HFF-Myc (cell line): ENCODE measurements around the gene CPSF7.

Experiments used
- DNase-seq: peaks from one replicate; pipeline ENCODE4 v3.0.0-alpha.2; 2011; ENCODE audit warnings: low read depth; ENCODE audit errors: extremely low read depth
- H3K4me3 ChIP-seq: replicated peaks from 2 replicates; pipeline ENCODE4 v1.5.1; 2011; ENCODE audit warnings: low read depth, mild to moderate bottlenecking, control low read depth, low read length
- TF ChIP-seq, protein P1 (sequence below): IDR thresholded peaks from 2 replicates; pipeline ENCODE4 v1.5.1; 2012; ENCODE audit warnings: mild to moderate bottlenecking, low read depth, low read length, control low read depth; ENCODE audit errors: missing control alignments

The CPSF7 gene

GRCh38 chr11:61429691-61430582 lies at the start of gene CPSF7, which contains the start of gene SDHAF2:
Gene CPSF7, minus strand, starts transcription at chr11:61429975. Its CDS starts 740 bp downstream, at chr11:61429235.
Gene SDHAF2, plus strand, starts transcription at chr11:61430124. Its CDS starts 23 bp downstream, at chr11:61430147.
- TF ChIP-seq, protein P1, sequence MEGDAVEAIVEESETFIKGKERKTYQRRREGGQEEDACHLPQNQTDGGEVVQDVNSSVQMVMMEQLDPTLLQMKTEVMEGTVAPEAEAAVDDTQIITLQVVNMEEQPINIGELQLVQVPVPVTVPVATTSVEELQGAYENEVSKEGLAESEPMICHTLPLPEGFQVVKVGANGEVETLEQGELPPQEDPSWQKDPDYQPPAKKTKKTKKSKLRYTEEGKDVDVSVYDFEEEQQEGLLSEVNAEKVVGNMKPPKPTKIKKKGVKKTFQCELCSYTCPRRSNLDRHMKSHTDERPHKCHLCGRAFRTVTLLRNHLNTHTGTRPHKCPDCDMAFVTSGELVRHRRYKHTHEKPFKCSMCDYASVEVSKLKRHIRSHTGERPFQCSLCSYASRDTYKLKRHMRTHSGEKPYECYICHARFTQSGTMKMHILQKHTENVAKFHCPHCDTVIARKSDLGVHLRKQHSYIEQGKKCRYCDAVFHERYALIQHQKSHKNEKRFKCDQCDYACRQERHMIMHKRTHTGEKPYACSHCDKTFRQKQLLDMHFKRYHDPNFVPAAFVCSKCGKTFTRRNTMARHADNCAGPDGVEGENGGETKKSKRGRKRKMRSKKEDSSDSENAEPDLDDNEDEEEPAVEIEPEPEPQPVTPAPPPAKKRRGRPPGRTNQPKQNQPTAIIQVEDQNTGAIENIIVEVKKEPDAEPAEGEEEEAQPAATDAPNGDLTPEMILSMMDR, result no peak
- H3K4me3 ChIP-seq, result peak within 1 kb of the TSS; percentile 85
- peak; percentile 75 for DNase-seq

DNA sequence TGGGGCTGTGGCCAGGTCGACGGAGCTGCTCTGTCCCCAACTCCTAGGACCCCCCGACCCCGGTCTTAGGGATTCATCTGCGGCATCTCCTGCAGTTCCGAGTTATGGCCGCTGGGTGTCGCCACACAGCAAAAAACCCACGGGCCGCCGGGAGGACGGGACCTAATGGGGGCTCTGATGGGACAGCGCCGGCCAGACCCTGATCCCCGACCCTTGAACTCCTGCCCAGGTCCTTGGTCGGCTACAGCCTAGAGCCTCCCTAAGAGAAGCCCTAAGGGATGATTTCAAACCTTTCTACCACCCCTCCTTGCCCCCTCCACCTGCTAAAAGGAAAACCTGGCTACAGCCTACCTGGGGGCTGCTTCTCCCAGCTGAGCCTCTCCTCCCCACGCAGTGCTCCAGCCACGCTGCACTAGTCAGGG lies 48.0 kb upstream of the CPSF7 start:
- TF ChIP-seq, protein P1, result peak; percentile 90
- H3K4me3 ChIP-seq, result no peak overlapping the region
- no peak for DNase-seq

- TF ChIP-seq, protein P1, result no peak
- H3K4me3 ChIP-seq, result no peak overlapping the region
- no peak for DNase-seq
Observed at GRCh38 chr11:61477126-61477525, 47.4 kb upstream of the CPSF7 start.

GRCh38 chr11:61476371-61476770 lies 46.6 kb upstream of the CPSF7 start:
- TF ChIP-seq, protein P1, result no peak
- DNase-seq, result no peak
- H3K4me3 ChIP-seq, result no peak overlapping the region

DNA sequence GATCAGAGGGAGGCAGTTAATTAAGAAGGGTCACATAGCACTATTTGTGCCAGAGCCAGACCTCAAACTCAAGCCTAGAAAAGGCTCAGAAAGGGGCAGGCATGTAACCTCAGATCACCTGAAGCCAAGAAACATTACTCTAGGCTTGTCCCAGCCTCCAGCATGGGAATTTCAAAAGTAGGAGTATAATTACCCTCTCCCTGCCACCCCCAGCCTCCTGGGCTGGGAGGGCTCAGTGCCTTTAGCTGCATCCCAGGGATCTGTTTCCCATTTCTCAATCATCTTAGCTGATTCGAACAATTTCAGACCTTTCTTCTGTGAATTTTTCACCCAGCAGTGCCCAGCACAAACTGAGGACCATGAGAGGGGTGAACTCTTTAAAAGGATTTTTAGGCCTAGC lies 45.7 kb upstream of the CPSF7 start:
- H3K4me3 ChIP-seq, result no peak overlapping the region
- DNase-seq, result no peak
- TF ChIP-seq, protein P1, result no peak

DNA sequence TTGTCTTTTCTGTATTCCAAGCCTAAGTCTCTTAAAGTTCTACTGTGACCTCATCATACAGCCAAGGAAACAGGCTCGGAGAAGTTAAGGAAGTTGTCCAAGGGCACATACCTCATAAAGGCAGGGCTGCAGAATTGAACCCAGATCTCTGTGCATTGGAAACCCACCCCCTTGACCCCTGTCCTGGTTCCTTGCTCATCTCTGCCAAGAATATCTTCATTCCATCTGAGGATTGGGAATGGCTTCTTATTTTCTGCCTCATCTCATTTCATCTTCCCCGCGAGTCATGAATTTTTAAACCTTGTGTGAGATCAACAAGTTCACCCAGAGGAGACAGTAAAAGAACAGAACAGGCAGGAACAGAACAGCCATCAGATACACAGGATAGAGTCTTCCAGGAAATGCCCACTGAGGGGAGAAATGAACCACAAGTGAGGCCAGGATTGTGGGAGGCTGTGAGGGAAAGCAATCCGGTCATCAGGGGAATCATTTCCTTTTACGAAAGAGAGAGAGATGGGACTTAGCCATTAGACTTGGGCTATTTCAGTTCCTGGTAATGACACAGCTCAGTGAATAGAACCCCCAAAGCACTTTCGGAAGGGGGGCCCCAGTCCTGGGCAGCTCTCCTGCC lies 44.4 kb upstream of the CPSF7 start:
- TF ChIP-seq, protein P1, result no peak

More for the DNA sequence above, 44.4 kb upstream of the CPSF7 start:
- no peak overlapping the region for H3K4me3 ChIP-seq
- no peak for DNase-seq
